Ishikawa (cell line): ENCODE results near the gene EDNRB.

Source experiments
- CEBPB ChIP-seq: IDR thresholded peaks from 2 replicates; pipeline ENCODE4 v1.6.1; 2012
- CREB1 ChIP-seq: IDR thresholded peaks from 2 replicates; pipeline ENCODE4 v1.6.1; 2012; ENCODE audit warnings: low read depth
- EGR1 ChIP-seq: IDR thresholded peaks from 2 replicates; pipeline ENCODE4 v1.6.1; 2012
- EP300 ChIP-seq: IDR thresholded peaks from 2 replicates; pipeline ENCODE4 v1.6.1; 2012; ENCODE audit warnings: borderline replicate concordance
- FOXM1 ChIP-seq: IDR thresholded peaks from 2 replicates; pipeline ENCODE4 v1.6.1; 2012; ENCODE audit warnings: low read depth, borderline replicate concordance
- MAX ChIP-seq: IDR thresholded peaks from 2 replicates; pipeline ENCODE4 v1.6.1; 2012
- RAD21 ChIP-seq: IDR thresholded peaks from 2 replicates; pipeline ENCODE4 v1.6.1; 2012; ENCODE audit warnings: low read depth
- REST ChIP-seq: IDR thresholded peaks from 2 replicates; pipeline ENCODE4 v1.6.1; 2012; ENCODE audit warnings: low read depth, mild to moderate bottlenecking
- TAF1 ChIP-seq: IDR thresholded peaks from 2 replicates; pipeline ENCODE4 v1.6.1; 2012; ENCODE audit warnings: low read depth, mild to moderate bottlenecking
- TCF12 ChIP-seq: IDR thresholded peaks from 2 replicates; pipeline ENCODE4 v1.6.1; 2012; ENCODE audit warnings: low read depth
- TEAD4 ChIP-seq: IDR thresholded peaks from 2 replicates; pipeline ENCODE4 v1.6.1; 2012
- USF1 ChIP-seq: IDR thresholded peaks from 2 replicates; pipeline ENCODE4 v1.6.1; 2012
- YY1 ChIP-seq: IDR thresholded peaks from 2 replicates; pipeline ENCODE4 v1.6.1; 2012; ENCODE audit warnings: low read depth
- ZBTB7A ChIP-seq: IDR thresholded peaks from 2 replicates; pipeline ENCODE4 v1.6.1; 2012; ENCODE audit warnings: low read depth

DNA sequence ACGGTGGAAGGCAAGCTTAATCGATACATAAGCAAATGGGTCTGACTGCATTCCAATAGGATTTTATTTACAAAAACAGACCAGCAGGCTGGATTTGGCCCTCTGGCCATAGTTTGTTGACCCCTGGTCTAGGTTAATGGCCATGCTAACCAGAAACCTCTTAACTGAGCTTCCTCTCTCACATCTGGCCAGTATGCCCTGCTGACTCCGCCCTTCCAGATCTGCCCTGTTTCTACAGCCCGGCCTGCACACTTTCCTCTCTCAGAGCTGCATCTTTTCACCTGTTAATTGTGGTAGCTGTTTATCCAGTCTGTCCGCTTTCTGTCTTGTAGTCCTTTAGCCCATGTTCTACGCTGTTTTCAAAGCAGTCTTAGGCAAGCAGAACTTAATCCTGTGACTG, 25.6 kb downstream of the EDNRB start:
- no peak for TF ChIP-seq EGR1
- TF ChIP-seq TCF12: no peak
- TF ChIP-seq EP300: no peak
- TF ChIP-seq RAD21: no peak
- no peak for TF ChIP-seq REST
- TF ChIP-seq TAF1: no peak
- TF ChIP-seq MAX: no peak
- no peak for TF ChIP-seq TEAD4
- TF ChIP-seq ZBTB7A: no peak
- no peak for TF ChIP-seq YY1
- TF ChIP-seq CEBPB: no peak
- no peak for TF ChIP-seq CREB1
- no peak for TF ChIP-seq FOXM1
- TF ChIP-seq USF1: no peak
